HG03039 (cell line): ENCODE data around the gene TRPV5.

Source experiments
- ATAC-seq: cut with Tn5 transposase; IDR thresholded peaks from one replicate; pipeline ENCODE4 v1.9.1; 2021; ENCODE audit warnings: mild to moderate bottlenecking, moderate library complexity; ENCODE audit not compliant: unreplicated experiment

TRPV5 gene

GRCh38 chr7:142941541-142941940, 8.0 kb upstream of the TRPV5 start:
- no peak for ATAC-seq

- no peak for ATAC-seq
Observed at GRCh38 chr7:142940966-142941535, 7.5 kb upstream of the TRPV5 start.

DNA sequence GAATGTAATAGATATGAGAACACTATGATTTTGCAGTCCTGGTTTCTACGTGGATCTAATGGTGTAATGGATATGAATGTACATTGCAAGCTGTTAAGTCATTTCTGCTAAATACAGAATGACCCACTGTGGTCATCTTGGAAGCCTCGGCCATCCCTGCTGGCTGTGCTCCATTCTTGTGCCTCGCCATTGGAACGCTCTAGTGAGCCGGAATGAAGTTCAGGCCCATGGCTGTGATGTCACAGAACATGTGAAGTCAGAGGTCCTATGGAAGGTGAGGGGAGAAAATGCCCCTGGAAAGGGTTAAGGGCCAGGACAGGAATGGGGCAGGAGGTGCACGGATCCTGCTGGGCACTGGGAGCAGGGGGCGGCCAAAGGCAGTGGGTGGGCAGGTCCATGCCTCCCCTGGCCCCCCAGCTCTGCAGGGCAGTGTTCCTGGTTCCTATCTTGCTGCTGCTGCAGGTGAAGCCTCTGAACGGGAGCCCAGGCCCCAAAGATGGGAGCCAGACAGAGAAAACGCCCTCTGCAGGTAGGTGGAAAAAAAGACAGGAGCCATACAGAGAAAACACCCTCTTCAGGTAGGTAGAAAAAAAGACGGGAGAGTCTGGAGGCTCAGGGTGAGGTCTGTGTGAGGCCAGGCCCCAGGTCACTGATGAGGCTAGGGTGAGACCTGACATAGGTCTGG, 5.8 kb upstream of the TRPV5 start, which contains the start of gene LLCFC1:
LLCFC1 (plus strand) TSS at position 259 of the 685 bp plus-strand sequence; CDS start at position 397, 138 bp downstream.
- no peak for ATAC-seq

GRCh38 chr7:142938611-142939010, 5.1 kb upstream of the TRPV5 start:
- no peak for ATAC-seq

GRCh38 chr7:142935941-142936565, 2.5 kb upstream of the TRPV5 start:
- no peak for ATAC-seq

DNA sequence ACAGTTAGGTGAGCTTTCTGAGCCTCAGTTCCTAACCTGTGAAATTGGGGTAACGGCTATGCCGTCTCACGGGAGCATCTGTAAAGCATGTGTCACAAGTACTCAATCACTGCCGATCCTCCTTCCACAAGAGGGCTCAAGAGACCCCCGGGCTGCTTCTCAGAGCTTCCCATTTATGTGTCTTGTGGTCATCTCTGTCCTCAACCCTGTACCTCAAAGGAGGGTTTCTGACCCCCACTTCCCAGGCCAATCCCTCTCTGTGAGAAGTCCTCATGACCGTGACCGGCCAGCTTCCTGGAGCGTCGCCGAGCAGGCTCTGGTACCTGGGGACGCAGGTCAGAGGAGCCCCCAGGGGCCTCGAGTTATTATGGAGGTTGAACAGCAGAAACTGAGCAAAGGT, 510 bp upstream of the TRPV5 start:
- ATAC-seq, result no peak

DNA sequence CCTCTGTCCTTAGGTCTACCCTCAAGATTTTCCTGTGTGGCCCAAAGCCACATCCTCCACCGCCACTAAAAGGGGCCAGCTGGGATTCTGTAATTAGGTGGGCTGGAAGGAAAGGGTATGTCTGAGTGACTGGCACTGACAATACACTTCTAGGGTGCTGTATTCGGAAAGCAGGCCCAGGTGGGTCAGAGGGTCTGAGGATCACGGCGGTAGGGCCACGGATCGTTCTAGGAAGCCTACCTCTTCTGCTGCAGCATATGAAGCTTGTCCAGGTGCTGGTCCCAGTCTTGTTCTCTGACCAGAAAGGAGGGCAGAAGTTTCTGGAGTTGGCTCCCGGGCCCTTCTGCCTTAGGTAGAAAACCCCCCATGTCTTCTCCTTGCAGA, 462 bp downstream of the TRPV5 start:
- no peak for ATAC-seq

DNA sequence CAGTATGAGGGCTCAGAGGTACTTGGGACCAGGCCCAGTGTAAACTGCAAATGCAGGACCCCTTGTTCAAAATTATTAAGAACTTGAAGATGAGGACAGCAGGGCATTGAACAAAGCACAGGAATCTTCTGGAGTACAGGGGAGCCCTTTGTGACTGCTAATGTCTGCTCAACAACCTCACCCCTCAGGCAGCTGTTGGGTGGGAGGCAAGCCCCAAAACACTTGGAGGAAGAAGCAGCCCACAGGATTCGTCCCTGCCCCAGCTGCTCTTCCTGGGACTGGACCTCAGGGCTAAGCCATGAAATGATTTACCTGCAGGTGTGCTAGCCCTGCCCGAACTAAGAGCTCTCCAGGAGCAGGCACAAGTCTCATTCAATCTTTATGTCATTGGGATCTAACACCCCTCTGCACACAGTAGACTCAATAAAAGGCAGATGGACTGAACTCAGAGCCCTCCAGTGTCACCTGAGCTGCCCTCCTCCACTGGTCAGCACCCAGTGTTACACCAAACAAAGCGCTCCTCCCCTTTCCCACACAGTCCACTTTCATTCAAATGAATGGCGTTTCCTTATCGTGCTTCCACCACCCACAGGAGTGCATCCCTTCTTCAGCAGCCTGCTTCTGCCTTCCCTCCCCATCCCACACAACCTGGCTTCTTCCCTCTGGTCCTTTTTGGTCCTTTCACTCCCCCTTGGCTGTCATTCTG, 1.0 kb downstream of the TRPV5 start:
- no peak for ATAC-seq

GRCh38 chr7:142930126-142930730, 3.3 kb downstream of the TRPV5 start:
- ATAC-seq, result no peak

- ATAC-seq, result no peak
Observed at GRCh38 chr7:142927949-142928348, 5.6 kb downstream of the TRPV5 start.

DNA sequence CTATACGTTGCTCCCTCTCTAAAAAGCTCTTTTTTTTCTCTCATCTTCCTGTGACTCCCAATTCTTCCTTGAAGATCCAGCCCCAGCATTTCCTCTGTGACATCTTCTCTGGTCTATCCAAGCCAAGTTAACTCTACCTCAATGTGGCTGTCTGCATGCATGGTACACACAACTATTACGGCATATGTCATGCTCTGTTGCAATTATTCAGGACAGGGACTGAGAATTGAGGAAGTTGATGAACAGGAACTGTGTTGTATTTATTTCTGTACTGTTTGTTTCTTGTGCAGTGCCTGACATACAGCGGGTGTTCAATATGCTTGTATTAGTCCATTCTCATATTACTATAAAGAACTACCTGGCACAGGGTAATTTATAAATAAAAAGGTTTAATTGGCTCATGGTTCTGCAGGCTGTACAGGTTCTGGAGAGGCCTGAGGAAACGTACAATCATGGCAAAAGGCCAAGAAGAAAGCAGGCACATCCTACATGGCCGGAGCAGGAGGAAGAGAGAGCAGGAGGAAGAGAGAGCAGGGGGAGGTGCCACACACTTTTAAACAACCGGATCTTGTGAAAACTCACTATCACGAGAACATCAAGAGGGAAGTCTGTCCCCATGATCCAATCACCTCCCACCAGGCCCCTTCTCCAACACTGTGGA, 6.3 kb downstream of the TRPV5 start:
- ATAC-seq, result no peak

GRCh38 chr7:142925413-142925812, 8.1 kb downstream of the TRPV5 start:
- no peak for ATAC-seq

DNA sequence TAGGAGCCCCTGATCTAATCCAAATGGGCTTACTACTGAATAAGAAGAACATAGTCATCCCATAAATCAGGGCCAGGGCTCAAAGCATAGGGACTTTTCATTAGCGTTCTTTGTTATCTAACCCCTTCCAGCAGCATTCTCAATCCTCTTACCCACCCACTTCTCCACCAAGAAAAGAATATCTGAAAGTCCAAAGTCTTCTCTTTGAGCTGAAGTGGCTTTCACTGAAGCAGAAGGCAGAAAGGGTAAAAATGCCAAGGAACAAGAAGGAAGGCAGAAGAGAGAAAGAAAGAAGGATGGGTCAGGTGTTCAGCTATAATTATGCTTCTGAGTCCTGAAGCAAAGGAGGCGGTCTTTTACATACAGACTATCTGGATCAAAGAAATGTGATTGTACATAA, 10.2 kb downstream of the TRPV5 start:
- no peak for ATAC-seq

DNA sequence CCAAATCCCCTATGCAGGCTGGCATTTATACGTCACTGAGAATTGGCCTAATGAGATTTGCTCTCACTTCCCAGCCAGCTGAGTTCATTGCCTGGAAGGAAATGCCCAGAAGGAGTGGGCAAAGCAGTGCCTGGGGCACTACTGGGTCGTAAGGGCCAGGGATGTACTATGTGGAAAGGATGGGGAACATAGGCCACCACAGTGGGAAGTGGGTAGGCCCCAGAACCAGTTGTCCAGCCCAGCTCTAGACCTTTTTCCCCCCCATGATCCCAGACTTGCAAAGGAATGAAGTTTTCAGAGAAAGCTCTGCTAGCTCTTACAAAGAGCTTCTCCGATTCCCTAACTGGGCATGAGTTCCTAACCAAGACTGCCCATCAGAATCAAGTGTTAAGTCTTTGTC, 13.9 kb downstream of the TRPV5 start:
- no peak for ATAC-seq

GRCh38 chr7:142918901-142919300, 14.6 kb downstream of the TRPV5 start:
- ATAC-seq, result no peak

- ATAC-seq, result no peak
Observed at GRCh38 chr7:142917447-142917846, 16.1 kb downstream of the TRPV5 start.

DNA sequence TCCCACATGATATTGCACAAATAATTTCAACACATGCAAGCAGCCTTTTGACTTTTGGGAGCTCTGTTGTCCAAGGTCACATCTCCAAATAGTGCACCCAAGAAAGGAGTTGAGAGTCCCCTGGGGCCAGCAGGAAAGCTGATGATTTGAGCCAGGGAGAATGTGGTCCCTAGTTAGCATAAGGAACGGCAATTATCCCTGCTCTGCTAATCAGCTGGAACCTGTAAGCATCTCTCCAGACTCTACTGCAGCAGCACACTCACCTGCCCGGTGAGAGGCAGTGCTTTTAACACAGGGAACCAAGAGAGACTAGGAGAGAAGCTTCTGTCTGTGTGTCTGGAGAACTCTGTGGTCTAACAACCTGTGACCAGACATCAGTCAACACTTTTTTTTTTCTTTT, 17.0 kb downstream of the TRPV5 start:
- no peak for ATAC-seq

- no peak for ATAC-seq
Observed at GRCh38 chr7:142915315-142915714, 18.2 kb downstream of the TRPV5 start.

GRCh38 chr7:142914121-142914520, 19.4 kb downstream of the TRPV5 start:
- ATAC-seq, result no peak

- ATAC-seq, result no peak
Observed at GRCh38 chr7:142913566-142913965, 20.0 kb downstream of the TRPV5 start.

DNA sequence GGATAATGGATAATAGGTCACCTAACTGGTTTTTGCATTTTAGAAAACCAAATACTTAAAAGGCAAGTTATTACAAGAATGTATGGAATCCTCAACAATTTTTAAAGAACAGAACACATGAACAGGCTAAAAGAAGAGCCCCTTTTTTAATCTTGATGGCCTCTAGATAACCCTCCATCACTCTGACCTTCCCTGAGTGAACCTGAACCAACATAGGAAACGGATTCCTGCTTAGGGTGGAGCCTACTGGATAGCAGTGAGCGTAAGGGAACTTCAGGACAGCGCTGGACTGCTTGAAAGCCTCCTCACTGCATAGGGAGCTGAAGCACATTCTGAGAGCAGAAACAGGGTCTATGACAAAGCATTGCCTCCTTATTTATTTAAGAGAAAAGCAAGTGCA, 20.5 kb downstream of the TRPV5 start:
- no peak for ATAC-seq
